Chondrocyte (in vitro differentiated cells): ENCODE data around the gene MICAL3. TPM values are rescaled to one million over a fixed set of nuclear protein-coding genes. Genes with fewer than 3 reads are reported as not detected.

Source experiments
- DNase-seq: peaks from one replicate; pipeline ENCODE4 v3.0.0; 2021; ENCODE audit warnings: mixed read lengths, low spot score
- H3K27ac Mint-ChIP-seq: one replicate; pipeline ENCODE4 v1.8.0; 2021; ENCODE audit warnings: mild to moderate bottlenecking, moderate library complexity, mixed read lengths; ENCODE audit not compliant: unreplicated experiment
- H3K27me3 Mint-ChIP-seq: 2 replicates; pipeline ENCODE4 v1.8.0; 2021; ENCODE audit warnings: low read depth, mixed read lengths
- H3K36me3 Mint-ChIP-seq: 2 replicates; pipeline ENCODE4 v1.8.0; 2021; ENCODE audit warnings: low read depth, mixed read lengths
- H3K4me1 Mint-ChIP-seq: 2 replicates; pipeline ENCODE4 v1.8.0; 2021; ENCODE audit warnings: low read depth, mild to moderate bottlenecking, mixed read lengths
- H3K4me3 Mint-ChIP-seq: one replicate; pipeline ENCODE4 v1.8.0; 2021; ENCODE audit warnings: mild to moderate bottlenecking, moderate library complexity, mixed read lengths; ENCODE audit not compliant: unreplicated experiment
- H3K9me3 Mint-ChIP-seq: 2 replicates; pipeline ENCODE4 v1.8.0; 2021; ENCODE audit warnings: low read depth, mixed read lengths
- total RNA-seq: library from RNA; stranded (reverse); gene quantifications from 3 replicates; pipeline ENCODE4 v1.2.1, GENCODE V29; 2021
- TF ChIP-seq, protein P1 (sequence below): fragments of 200-600 bp; sonication (generic); IDR thresholded peaks from 2 replicates; pipeline ENCODE4 v1.5.0; 2021; ENCODE audit warnings: antibody characterized with exemption, mild to moderate bottlenecking, moderate library complexity

Gene MICAL3
- total RNA-seq, 1 donor from 2014 or later: 68.2 TPM

- H3K9me3 Mint-ChIP-seq: no peaks in the 10 kb centered on the region
- H3K4me3 Mint-ChIP-seq: no peak overlapping the region
- TF ChIP-seq, protein P1, sequence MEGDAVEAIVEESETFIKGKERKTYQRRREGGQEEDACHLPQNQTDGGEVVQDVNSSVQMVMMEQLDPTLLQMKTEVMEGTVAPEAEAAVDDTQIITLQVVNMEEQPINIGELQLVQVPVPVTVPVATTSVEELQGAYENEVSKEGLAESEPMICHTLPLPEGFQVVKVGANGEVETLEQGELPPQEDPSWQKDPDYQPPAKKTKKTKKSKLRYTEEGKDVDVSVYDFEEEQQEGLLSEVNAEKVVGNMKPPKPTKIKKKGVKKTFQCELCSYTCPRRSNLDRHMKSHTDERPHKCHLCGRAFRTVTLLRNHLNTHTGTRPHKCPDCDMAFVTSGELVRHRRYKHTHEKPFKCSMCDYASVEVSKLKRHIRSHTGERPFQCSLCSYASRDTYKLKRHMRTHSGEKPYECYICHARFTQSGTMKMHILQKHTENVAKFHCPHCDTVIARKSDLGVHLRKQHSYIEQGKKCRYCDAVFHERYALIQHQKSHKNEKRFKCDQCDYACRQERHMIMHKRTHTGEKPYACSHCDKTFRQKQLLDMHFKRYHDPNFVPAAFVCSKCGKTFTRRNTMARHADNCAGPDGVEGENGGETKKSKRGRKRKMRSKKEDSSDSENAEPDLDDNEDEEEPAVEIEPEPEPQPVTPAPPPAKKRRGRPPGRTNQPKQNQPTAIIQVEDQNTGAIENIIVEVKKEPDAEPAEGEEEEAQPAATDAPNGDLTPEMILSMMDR: no peak
- no peaks in the 10 kb centered on the region for H3K4me1 Mint-ChIP-seq
- H3K36me3 Mint-ChIP-seq: peaks cover 18% of the 10 kb centered on the region
- DNase-seq: no peak
- H3K27me3 Mint-ChIP-seq: no peaks in the 10 kb centered on the region
- H3K27ac Mint-ChIP-seq: no peak overlapping the region
These were observed 179.0 kb downstream of the MICAL3 start for GRCh38 chr22:17845327-17845726.

DNA sequence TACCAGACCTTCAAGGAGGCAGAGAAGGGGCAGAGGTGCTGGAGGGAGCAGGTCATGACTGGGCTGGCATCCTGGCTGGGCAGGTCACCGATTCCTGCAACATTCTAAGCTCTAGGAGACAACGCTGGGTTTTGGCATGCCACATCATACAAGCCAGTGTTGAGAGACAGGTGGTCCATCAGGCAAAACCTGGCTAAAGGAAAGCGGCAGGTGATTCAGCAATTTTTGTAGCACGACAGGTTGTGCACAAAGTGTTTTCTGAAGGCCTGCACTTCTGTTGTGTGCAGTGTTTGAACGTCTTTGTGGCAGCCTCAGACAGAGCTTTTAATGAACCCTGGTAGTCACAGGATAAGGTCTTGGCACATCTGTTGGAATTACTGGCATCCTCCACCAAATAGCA, 180.2 kb downstream of the MICAL3 start:
- TF ChIP-seq, protein P1: no peak
- Mint-ChIP-seq H3K4me1 (no peaks in the 10 kb centered on the region), H3K9me3 (no peaks in the 10 kb centered on the region), H3K27ac (no peak overlapping the region), H3K27me3 (no peaks in the 10 kb centered on the region), H3K4me3 (no peak overlapping the region), H3K36me3 (peaks cover 17% of the 10 kb centered on the region)
- DNase-seq: no peak

DNA sequence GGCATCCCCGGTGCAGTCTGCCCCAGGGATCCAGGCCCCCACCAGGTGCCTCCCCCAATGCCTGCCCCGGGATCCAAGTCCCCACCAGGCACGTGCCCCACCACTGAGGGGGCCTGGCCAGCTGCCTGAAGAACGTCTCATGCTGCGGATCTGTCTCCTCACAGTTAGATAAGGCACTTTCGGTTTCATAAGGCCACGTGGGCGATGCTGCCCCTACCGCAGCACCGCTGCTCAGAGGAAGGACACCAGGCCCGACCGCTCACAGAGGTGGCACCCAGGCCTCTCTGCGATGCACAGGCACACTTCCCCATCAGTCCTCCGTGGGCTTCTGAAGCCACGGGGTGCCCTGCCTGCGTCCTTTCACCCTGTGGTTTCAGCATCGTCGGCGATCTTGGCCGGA, 182.0 kb downstream of the MICAL3 start:
- Mint-ChIP-seq H3K27me3 (no peaks in the 10 kb centered on the region), H3K27ac (no peak overlapping the region), H3K36me3 (peaks cover 16% of the 10 kb centered on the region), H3K4me1 (peaks cover 3% of the 10 kb centered on the region), H3K4me3 (no peak overlapping the region), H3K9me3 (no peaks in the 10 kb centered on the region)
- DNase-seq: no peak
- TF ChIP-seq, protein P1: no peak

DNA sequence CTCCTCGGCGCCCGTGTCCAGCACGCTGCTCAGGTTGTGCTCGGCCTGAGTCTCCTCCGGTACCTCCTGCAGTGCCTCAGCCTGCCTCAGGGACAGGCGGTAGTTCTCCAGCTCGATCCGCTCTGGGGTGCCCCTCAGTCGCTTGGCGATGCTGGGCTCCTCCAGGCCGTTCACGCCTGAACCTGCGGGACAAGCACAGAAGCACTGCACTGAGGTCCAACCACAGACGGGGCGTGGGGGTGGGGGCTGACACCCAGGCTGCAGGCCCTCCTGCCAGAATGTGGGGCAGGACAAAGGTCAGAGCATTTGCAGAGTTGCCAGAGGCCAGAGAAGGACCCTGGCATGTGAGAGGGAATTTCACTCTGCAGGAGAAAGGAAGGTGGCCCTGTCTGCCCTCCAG, 182.5 kb downstream of the MICAL3 start:
- TF ChIP-seq, protein P1: no peak
- H3K9me3 Mint-ChIP-seq: no peaks in the 10 kb centered on the region
- H3K4me3 Mint-ChIP-seq: no peak overlapping the region
- DNase-seq: no peak
- no peaks in the 10 kb centered on the region for H3K27me3 Mint-ChIP-seq
- peaks cover 16% of the 10 kb centered on the region for H3K36me3 Mint-ChIP-seq
- no peak overlapping the region for H3K27ac Mint-ChIP-seq
- peaks cover 9% of the 10 kb centered on the region for H3K4me1 Mint-ChIP-seq

GRCh38 chr22:17838180-17838865, 186.0 kb downstream of the MICAL3 start:
- Mint-ChIP-seq H3K4me1 (peaks cover 9% of the 10 kb centered on the region), H3K36me3 (peaks cover 13% of the 10 kb centered on the region), H3K27ac (no peak overlapping the region), H3K27me3 (no peaks in the 10 kb centered on the region), H3K9me3 (no peaks in the 10 kb centered on the region), H3K4me3 (no peak overlapping the region)
- DNase-seq: no peak
- TF ChIP-seq, protein P1: no peak
